ENCODE results near the gene GAK.

GRCh38 chr4:900073-900472, 32.0 kb downstream of the GAK start:
- TF ChIP-seq, protein P1, sequence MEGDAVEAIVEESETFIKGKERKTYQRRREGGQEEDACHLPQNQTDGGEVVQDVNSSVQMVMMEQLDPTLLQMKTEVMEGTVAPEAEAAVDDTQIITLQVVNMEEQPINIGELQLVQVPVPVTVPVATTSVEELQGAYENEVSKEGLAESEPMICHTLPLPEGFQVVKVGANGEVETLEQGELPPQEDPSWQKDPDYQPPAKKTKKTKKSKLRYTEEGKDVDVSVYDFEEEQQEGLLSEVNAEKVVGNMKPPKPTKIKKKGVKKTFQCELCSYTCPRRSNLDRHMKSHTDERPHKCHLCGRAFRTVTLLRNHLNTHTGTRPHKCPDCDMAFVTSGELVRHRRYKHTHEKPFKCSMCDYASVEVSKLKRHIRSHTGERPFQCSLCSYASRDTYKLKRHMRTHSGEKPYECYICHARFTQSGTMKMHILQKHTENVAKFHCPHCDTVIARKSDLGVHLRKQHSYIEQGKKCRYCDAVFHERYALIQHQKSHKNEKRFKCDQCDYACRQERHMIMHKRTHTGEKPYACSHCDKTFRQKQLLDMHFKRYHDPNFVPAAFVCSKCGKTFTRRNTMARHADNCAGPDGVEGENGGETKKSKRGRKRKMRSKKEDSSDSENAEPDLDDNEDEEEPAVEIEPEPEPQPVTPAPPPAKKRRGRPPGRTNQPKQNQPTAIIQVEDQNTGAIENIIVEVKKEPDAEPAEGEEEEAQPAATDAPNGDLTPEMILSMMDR (conservative IDR thresholded peaks at IDR 0.05; ENCODE audit: low read depth, low read length), result no peak
- TF ChIP-seq EZH2phosphoT487 (IDR thresholded peaks at IDR 0.05; ENCODE audit: borderline replicate concordance, low read length), result no peak
